CD8-positive, alpha-beta memory T cell (primary cell): ENCODE data around the gene NEUROD6. TPM values are rescaled to one million over a fixed set of nuclear protein-coding genes. Genes with fewer than 3 reads are reported as not detected.

Source experiments
- CTCF ChIA-PET: fragments of 350-600 bp; sonication (Branson Sonifier 250); formaldehyde crosslinking; loops from one replicate; lab custom pipeline; 2021; ENCODE audit warnings: antibody characterized with exemption; lab: Charles Lee
- POLR2A ChIA-PET: fragments of 350-600 bp; sonication (Branson Sonifier 250); formaldehyde crosslinking; loops from one replicate; lab custom pipeline; 2021; ENCODE audit warnings: antibody characterized with exemption; lab: Charles Lee
- DNase-seq, 5 donors: peaks; one replicate each; pipeline versions ENCODE4 v3.0.0 to v3.0.0-alpha.2; 2020 to 2022; ENCODE audit warnings: mixed read lengths in 1 of 5
- H3K27ac ChIP-seq: one replicate; pipeline ENCODE4 v1.7.0; 2013; ENCODE audit warnings: low read depth, mild to moderate bottlenecking, low read length, moderate library complexity
- H3K27me3 ChIP-seq: 2 replicates; pipeline ENCODE4 v1.7.0; 2013; ENCODE audit warnings: low read length, mild to moderate bottlenecking; ENCODE audit not compliant: insufficient read depth, poor library complexity, severe bottlenecking
- H3K36me3 ChIP-seq: 2 replicates; pipeline ENCODE4 v1.7.0; 2013; ENCODE audit warnings: mild to moderate bottlenecking, low read length, moderate library complexity; ENCODE audit not compliant: insufficient read depth
- H3K4me1 ChIP-seq: 2 replicates; pipeline ENCODE4 v1.7.0; 2013; ENCODE audit warnings: mild to moderate bottlenecking, low read length, moderate library complexity; ENCODE audit not compliant: insufficient read depth
- H3K4me3 ChIP-seq: 2 replicates; pipeline ENCODE4 v1.7.0; 2013; ENCODE audit warnings: mild to moderate bottlenecking, low read length
- H3K9me3 ChIP-seq: 2 replicates; pipeline ENCODE4 v1.7.0; 2013; ENCODE audit warnings: mild to moderate bottlenecking, low read length
- H3K27ac Mint-ChIP-seq, 8 donors: one replicate each; pipeline ENCODE4 v1.8.0; 2020 to 2021; ENCODE audit warnings: mixed read lengths in 8 of 8, mild to moderate bottlenecking in 6 of 8, inconsistent platforms in 3 of 8, moderate library complexity in 3 of 8
- H3K27me3 Mint-ChIP-seq, 2 donors: one replicate each; pipeline ENCODE4 v1.8.0; 2020 to 2021; ENCODE audit warnings: mixed read lengths in 2 of 2, mild to moderate bottlenecking in 1 of 2, moderate library complexity in 1 of 2
- H3K36me3 Mint-ChIP-seq, 3 donors: one replicate each; pipeline ENCODE4 v1.8.0; 2020 to 2021; ENCODE audit warnings: mixed read lengths in 3 of 3, inconsistent platforms in 1 of 3, mild to moderate bottlenecking in 1 of 3
- H3K4me1 Mint-ChIP-seq, 3 donors: one replicate each; pipeline ENCODE4 v1.8.0; 2020 to 2021; ENCODE audit warnings: mixed read lengths in 3 of 3, inconsistent platforms in 1 of 3, mild to moderate bottlenecking in 1 of 3
- H3K4me3 Mint-ChIP-seq, 7 donors: one replicate each; pipeline ENCODE4 v1.8.0; 2020 to 2021; ENCODE audit warnings: mixed read lengths in 7 of 7, mild to moderate bottlenecking in 6 of 7, moderate library complexity in 4 of 7, inconsistent platforms in 2 of 7
- H3K9me3 Mint-ChIP-seq, 5 donors: one replicate each; pipeline ENCODE4 v1.8.0; 2020 to 2022; ENCODE audit warnings: mixed read lengths in 5 of 5, mild to moderate bottlenecking in 3 of 5, moderate library complexity in 2 of 5, inconsistent platforms in 1 of 5
- polyA plus RNA-seq: library from polyadenylated mRNA; unstranded; fragments of 300-500 nt; fragmentation: Illumina TruSeq; gene quantifications from one replicate; pipeline ENCODE4 v1.2.3, GENCODE V29; 2021
- total RNA-seq, 2 experiments: library from RNA; stranded (reverse); gene quantifications; one replicate each; pipeline ENCODE4 v1.2.3, GENCODE V29; 2021

The NEUROD6 gene
- total and polyA plus RNA-seq, 3 experiments from 2014 or later = not detected

DNA sequence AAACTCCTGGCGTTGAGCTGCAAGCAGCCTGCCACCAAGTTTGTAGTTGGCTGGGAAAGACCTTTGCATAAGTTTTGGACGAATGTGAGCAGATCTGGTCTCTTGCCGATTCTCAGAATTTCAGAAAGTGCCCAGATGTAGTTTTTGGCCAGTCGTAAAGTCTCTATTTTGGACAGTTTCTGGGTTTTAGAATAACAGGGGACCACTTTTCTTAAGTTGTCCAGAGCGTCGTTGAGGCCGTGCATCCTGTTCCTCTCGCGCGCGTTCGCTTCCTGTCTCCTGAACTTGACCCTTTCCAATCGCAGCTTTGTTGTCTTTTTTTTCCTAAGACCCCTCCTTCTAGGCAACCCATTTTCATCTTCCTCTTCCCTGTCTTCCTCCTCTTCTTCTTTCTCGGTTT, 1.8 kb downstream of the NEUROD6 start:
- H3K27me3 Mint-ChIP-seq = peaks cover 10% of the 10 kb centered on the region in 2 donors
- CTCF ChIA-PET = no interaction called here
- peaks cover 0 to 9% (median 7%) of the 10 kb centered on the region in 5 donors for H3K9me3 Mint-ChIP-seq
- no peaks in the 10 kb centered on the region for H3K4me1 Mint-ChIP-seq
- POLR2A ChIA-PET = no interaction called here
- no peaks in the 10 kb centered on the region for H3K4me1 ChIP-seq
- no peaks in the 10 kb centered on the region for H3K36me3 Mint-ChIP-seq
- H3K9me3 ChIP-seq = no peaks in the 10 kb centered on the region
- H3K36me3 ChIP-seq = no peaks in the 10 kb centered on the region
- no peak overlapping the region for H3K4me3 Mint-ChIP-seq
- no peak for DNase-seq
- H3K4me3 ChIP-seq = no peak overlapping the region
- no peak overlapping the region for H3K27ac Mint-ChIP-seq
- no peak overlapping the region for H3K27ac ChIP-seq
- peaks cover 3% of the 10 kb centered on the region for H3K27me3 ChIP-seq

DNA sequence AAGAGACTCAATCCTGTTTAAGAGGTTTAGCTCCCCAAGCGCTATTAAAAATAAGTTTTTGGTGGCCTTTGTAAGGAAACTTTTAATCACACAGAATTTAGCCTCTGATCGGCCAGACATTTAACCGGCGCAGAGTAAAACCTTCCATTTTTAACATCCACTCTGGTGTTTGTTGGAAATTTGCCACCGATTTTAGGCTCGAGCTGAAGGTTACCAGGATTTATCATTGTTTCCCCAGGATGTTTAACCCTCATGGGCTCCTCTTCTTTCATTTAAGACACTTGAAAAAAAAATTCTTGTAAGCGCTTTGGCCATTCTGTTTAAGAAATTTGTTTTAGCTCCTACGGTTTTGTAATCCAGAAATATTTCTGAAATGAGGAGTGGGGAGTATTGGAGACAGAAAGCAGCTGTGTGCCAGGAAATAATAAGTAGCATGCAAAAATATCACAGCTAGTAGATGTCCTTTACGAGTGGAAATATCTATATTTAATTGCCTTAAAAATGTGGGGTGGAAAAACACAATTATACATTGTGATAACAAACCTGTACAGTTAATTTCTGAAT, 3.4 kb downstream of the NEUROD6 start:
- POLR2A ChIA-PET = no interaction called here
- no peaks in the 10 kb centered on the region for H3K4me1 Mint-ChIP-seq
- no peak overlapping the region for H3K27ac Mint-ChIP-seq
- Histone ChIP-seq H3K27ac (no peak overlapping the region), H3K9me3 (no peaks in the 10 kb centered on the region), H3K4me1 (no peaks in the 10 kb centered on the region), H3K27me3 (peaks cover 3% of the 10 kb centered on the region), H3K36me3 (no peaks in the 10 kb centered on the region), H3K4me3 (no peak overlapping the region)
- no peaks in the 10 kb centered on the region for H3K36me3 Mint-ChIP-seq
- CTCF ChIA-PET = no interaction called here
- no peak for DNase-seq
- no peak overlapping the region for H3K4me3 Mint-ChIP-seq
- H3K27me3 Mint-ChIP-seq = peaks cover 10% of the 10 kb centered on the region in 2 donors
- H3K9me3 Mint-ChIP-seq = peaks cover 0 to 9% (median 7%) of the 10 kb centered on the region in 5 donors

DNA sequence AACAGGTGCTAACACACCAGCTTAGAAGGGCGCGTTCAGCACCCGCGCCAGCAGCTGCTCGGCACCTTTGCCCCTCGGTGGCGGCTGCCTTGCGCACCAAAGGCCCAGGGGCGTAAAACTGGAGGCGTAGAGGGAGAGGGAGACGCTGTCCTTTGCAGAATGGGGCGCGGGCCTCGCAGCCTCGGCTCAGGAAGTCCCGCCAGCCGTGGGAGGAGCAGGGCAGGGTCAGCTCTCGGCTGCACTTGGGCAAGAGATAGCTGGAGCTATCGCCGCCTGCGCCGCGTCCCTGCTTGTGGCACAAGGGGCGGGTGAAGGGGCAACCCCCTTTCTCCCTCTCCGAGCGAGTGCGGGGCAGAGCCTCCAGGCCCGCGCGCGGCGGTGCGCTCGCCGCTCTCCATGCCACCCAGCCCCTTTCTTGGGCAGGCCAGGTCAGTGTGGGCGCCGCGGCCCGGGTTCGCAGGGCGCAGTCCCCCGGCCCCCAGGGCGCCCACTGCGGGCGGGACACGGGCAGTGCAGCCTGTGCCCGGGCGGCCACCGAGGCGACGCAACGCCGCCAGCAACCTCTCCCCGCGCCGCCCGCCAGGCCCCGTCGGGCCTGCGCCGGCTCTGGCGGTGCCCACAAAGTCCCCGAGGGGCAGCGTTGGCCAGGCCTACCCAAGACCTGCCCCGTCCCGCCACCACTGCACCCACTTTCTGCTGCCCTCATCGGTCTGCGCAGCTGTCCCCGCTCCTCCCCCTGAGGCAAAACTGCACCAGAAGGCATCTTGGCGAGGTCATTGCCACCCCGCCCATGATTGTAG, 4.1 kb downstream of the NEUROD6 start:
- H3K4me3 ChIP-seq = no peak overlapping the region
- no peak overlapping the region for H3K27ac ChIP-seq
- no peak overlapping the region for H3K4me3 Mint-ChIP-seq
- peaks cover 3% of the 10 kb centered on the region for H3K27me3 ChIP-seq
- no peaks in the 10 kb centered on the region for H3K4me1 Mint-ChIP-seq
- no peak for DNase-seq
- no peaks in the 10 kb centered on the region for H3K4me1 ChIP-seq
- H3K9me3 Mint-ChIP-seq = peaks cover 0 to 11% (median 8%) of the 10 kb centered on the region in 5 donors
- peaks cover 10% of the 10 kb centered on the region in 2 donors for H3K27me3 Mint-ChIP-seq
- H3K27ac Mint-ChIP-seq = no peak overlapping the region
- ChIA-PET POLR2A (no interaction called here), CTCF (no interaction called here)
- H3K9me3 ChIP-seq = no peaks in the 10 kb centered on the region
- H3K36me3 ChIP-seq = no peaks in the 10 kb centered on the region
- no peaks in the 10 kb centered on the region for H3K36me3 Mint-ChIP-seq

DNA sequence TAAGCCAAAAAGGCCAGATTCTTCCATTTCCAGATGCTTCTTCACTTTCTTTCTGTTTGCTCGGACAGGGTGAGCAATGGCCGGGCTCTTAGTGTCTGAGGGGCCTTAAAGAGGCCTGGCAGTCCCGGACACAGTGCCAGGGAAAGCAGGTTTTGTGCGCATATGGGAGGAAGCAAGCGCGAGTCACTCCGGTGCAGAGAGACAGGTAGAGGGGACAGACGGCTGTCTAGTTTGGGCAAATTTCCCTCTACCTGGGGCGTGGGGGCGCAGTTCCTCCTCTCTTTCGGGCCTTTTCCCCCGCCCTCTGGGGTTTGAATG, 4.7 kb downstream of the NEUROD6 start:
- POLR2A ChIA-PET = no interaction called here
- H3K36me3 Mint-ChIP-seq = no peaks in the 10 kb centered on the region
- Histone ChIP-seq H3K36me3 (no peaks in the 10 kb centered on the region), H3K4me1 (no peaks in the 10 kb centered on the region), H3K4me3 (no peak overlapping the region), H3K9me3 (no peaks in the 10 kb centered on the region), H3K27ac (no peak overlapping the region), H3K27me3 (peaks cover 3% of the 10 kb centered on the region)
- peaks cover 10% of the 10 kb centered on the region in 2 donors for H3K27me3 Mint-ChIP-seq
- peaks cover 0 to 11% (median 8%) of the 10 kb centered on the region in 5 donors for H3K9me3 Mint-ChIP-seq
- DNase-seq = no peak
- CTCF ChIA-PET = no interaction called here
- H3K4me3 Mint-ChIP-seq = no peak overlapping the region
- H3K27ac Mint-ChIP-seq = no peak overlapping the region
- no peaks in the 10 kb centered on the region for H3K4me1 Mint-ChIP-seq

DNA sequence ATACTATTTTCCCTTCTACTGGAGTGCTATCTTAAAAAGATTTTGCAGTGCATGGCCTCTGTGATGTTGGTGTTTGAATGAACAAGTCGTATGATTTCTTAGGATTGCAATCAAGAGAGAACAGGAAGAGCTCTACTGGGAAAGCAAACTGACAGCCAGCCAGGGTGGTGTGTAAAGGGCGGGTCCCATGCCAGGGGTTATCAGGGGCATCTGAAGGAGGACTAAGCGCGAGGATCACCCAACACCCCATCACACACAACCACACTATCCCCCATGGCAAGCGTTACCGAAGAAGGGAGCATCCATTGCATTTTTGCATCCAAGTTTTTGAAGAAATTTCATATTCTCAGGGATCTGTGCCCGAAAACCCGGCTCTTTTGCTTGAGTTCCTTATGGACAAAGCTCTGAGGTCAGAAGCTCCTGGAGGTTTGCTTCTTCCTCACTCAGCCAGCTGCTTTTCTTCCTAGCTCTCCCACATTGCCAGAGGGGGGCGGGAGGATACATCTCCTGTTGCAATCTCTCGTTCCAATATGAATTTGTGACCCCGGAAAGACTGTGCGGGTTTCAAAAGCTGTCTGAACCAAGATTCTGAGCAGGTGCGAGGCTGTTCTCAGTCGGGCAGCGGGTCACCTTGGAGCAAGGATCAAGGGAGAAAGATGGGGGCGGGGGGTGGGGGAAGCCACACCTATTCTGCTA, 5.2 kb downstream of the NEUROD6 start:
- H3K9me3 Mint-ChIP-seq = peaks cover 0 to 11% (median 8%) of the 10 kb centered on the region in 5 donors
- H3K4me1 ChIP-seq = no peaks in the 10 kb centered on the region
- no peak for DNase-seq
- no peak overlapping the region for H3K27ac Mint-ChIP-seq
- POLR2A ChIA-PET = no interaction called here
- H3K36me3 ChIP-seq = no peaks in the 10 kb centered on the region
- no peaks in the 10 kb centered on the region for H3K9me3 ChIP-seq
- H3K27me3 Mint-ChIP-seq = peaks cover 10% of the 10 kb centered on the region in 2 donors
- no peaks in the 10 kb centered on the region for H3K4me1 Mint-ChIP-seq
- peaks cover 3% of the 10 kb centered on the region for H3K27me3 ChIP-seq
- no peaks in the 10 kb centered on the region for H3K36me3 Mint-ChIP-seq
- CTCF ChIA-PET = no interaction called here
- no peak overlapping the region for H3K4me3 ChIP-seq
- H3K4me3 Mint-ChIP-seq = no peak overlapping the region
- H3K27ac ChIP-seq = no peak overlapping the region

DNA sequence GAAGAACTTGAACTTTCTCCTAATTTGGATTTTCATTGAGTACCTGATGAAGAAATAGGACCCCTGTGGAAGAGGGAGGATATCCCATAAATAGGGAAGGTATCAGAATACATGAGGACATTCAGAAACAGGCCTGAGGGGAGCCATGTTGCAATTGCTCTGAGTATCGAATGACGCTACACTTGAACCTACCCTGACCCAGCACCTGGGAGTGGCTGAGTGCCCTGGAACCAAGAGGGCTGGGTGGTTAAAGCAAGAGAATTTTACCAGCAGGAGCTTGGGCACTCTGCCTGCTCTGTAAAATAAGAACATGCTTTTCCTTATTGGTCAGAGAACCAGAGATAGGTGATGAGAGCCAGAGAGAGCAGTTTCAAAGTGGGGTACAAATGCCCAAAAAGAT, 7.2 kb downstream of the NEUROD6 start:
- no peak for DNase-seq
- H3K9me3 Mint-ChIP-seq = peaks cover 7 to 10% (median 9%) of the 10 kb centered on the region in 5 donors
- no peaks in the 10 kb centered on the region for H3K4me1 ChIP-seq
- H3K4me3 ChIP-seq = no peak overlapping the region
- peaks cover 10% of the 10 kb centered on the region in 2 donors for H3K27me3 Mint-ChIP-seq
- H3K4me3 Mint-ChIP-seq = no peak overlapping the region
- H3K36me3 ChIP-seq = no peaks in the 10 kb centered on the region
- CTCF ChIA-PET = no interaction called here
- no peaks in the 10 kb centered on the region for H3K9me3 ChIP-seq
- no peak overlapping the region for H3K27ac ChIP-seq
- POLR2A ChIA-PET = no interaction called here
- peaks cover 3% of the 10 kb centered on the region for H3K27me3 ChIP-seq
- no peaks in the 10 kb centered on the region for H3K36me3 Mint-ChIP-seq
- H3K27ac Mint-ChIP-seq = no peak overlapping the region
- H3K4me1 Mint-ChIP-seq = no peaks in the 10 kb centered on the region

DNA sequence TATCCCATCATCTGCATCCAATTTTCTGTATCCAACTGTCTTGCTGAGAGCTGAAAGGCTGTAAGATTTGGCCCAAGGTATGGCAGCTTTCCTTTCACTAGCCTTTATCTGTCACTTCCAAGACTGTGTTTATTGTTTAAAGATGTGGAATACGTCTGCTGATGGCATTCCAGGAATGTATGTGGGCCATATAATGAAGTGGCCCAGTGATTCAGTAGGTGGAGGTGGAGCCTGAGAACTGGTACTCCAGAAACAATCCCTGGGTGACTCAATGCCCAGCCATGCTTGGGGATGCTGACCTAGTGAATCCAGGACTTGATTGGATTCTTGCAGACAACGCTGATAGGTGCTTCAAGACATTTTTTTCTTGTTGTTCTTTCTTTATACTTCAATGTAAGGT, 13.5 kb downstream of the NEUROD6 start:
- no peaks in the 10 kb centered on the region for H3K27me3 ChIP-seq
- H3K4me1 Mint-ChIP-seq = no peaks in the 10 kb centered on the region
- CTCF ChIA-PET = no interaction called here

DNA sequence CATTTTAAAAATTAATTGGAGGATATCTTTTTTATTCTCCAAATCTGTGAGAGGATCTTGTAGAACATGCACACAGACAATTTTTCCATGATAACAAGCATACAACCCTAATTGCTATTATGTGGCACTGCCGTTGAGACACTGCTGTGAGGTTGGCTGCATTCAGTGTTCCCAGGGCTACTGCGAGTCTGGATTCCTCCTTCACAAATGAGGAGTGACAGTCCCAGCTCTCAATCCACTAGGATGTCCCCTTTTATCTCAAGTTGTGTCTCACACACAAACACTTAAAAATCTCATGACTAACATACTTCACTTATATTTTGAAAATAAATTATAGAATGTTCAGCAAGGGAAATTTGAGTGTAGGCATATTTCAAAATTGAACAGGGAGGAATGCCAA, 14.1 kb downstream of the NEUROD6 start:
- CTCF ChIA-PET = no interaction called here
- H3K9me3 ChIP-seq = no peaks in the 10 kb centered on the region
- no peaks in the 10 kb centered on the region for H3K27me3 ChIP-seq
- POLR2A ChIA-PET = no interaction called here
- H3K36me3 ChIP-seq = no peaks in the 10 kb centered on the region
- peaks cover 0 to 3% of the 10 kb centered on the region in 2 donors for H3K27me3 Mint-ChIP-seq
- H3K36me3 Mint-ChIP-seq = no peaks in the 10 kb centered on the region
- no peak overlapping the region for H3K27ac Mint-ChIP-seq
- H3K27ac ChIP-seq = no peak overlapping the region
- H3K9me3 Mint-ChIP-seq = peaks cover 0 to 14% (median 5%) of the 10 kb centered on the region in 5 donors
- no peaks in the 10 kb centered on the region for H3K4me1 ChIP-seq
- H3K4me1 Mint-ChIP-seq = no peaks in the 10 kb centered on the region
- DNase-seq = no peak
- no peak overlapping the region for H3K4me3 ChIP-seq
- H3K4me3 Mint-ChIP-seq = no peak overlapping the region

More for the DNA sequence above, 13.5 kb downstream of the NEUROD6 start:
- Mint-ChIP-seq H3K9me3 (peaks cover 0 to 14% (median 7%) of the 10 kb centered on the region in 5 donors), H3K27ac (no peak overlapping the region), H3K27me3 (peaks cover 0 to 2% of the 10 kb centered on the region in 2 donors), H3K4me3 (no peak overlapping the region), H3K36me3 (no peaks in the 10 kb centered on the region)
- no peaks in the 10 kb centered on the region for H3K9me3 ChIP-seq
- POLR2A ChIA-PET = no interaction called here
- no peak for DNase-seq
- H3K4me3 ChIP-seq = no peak overlapping the region
- no peaks in the 10 kb centered on the region for H3K36me3 ChIP-seq
- no peaks in the 10 kb centered on the region for H3K4me1 ChIP-seq
- no peak overlapping the region for H3K27ac ChIP-seq
